NCI-H1417 treated with DMSO at 0.1 percent for 48 hours (cell line): ENCODE data around the gene OR10A2.
"Not testable (repeated sequence)": the region's sequence is repeated elsewhere in the genome, so short reads cannot be mapped to it uniquely, and the experiment has no call there.

Source experiments
- DNase-seq: peaks from one replicate; lab custom pipeline; 2025; lab: John Stamatoyannopoulos, UW

The OR10A2 gene

DNA sequence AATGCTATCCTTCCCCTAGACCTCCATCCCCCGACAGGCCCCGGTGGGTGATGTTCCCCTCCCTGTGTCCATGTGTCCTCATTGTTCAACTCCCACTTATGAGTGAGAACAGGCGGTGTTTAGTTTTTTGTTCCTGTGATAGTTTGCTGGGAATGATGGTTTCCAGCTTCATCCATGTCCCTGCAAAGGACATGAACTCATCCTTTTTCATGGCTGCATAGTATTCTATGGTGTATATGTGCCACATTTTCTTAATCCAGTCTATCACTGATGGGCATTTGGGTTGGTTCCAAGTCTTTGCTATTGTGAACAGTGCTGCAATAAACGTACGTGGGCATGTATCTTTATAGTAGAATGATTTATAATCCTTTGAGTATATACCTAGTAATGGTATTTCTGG is 24.9 kb downstream of the OR10A2 start:
- not testable (repeated sequence) for DNase-seq

- no peak for DNase-seq
Observed at GRCh38 chr11:6888830-6889229, 26.0 kb downstream of the OR10A2 start.

- DNase-seq: no peak
Observed at GRCh38 chr11:6889835-6890234, 27.0 kb downstream of the OR10A2 start.

DNA sequence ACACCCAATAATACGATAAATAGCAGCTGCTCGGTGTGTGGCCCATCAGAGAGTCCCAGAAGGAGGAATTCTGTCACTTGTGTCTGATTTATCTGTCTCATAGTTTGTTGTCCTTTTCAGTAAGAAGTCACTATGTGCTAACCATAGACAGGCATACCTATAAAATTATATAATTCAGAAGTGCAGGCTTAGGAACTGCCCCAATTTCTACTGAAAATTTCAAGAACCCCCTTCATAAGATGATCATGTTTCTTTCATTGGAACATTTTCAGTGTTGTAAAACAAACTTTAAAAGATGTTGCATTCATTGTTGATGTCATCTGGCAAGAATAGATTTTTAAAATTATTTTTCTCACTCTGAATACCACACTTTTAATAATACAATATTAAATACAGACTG is 29.5 kb downstream of the OR10A2 start, which contains the start of gene OR2D2:
Gene OR2D2, minus strand, starts transcription at position 101 of the 400 bp plus-strand sequence. Its CDS starts 0 bp downstream, at position 101.
- DNase-seq: no peak

- DNase-seq: no peak
Observed at GRCh38 chr11:6894097-6894496, 31.2 kb downstream of the OR10A2 start.

DNA sequence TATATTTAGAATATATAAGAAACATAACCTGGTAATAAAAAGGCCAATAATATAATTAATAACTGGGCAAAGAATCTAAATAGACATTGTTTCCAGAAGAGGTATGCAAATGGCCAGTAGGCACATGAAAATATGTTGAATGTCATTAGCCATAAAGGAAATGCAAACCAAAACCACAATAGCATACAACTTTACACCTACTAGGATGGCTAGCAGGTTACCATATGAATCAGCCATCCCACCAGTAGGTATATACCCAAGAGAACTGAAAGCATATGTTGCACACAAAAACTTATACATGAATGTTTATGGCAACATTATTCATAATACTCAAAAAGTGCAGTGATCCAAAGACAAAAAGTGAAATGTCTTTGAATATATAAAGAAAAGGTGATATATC is 32.2 kb downstream of the OR10A2 start:
- no peak for DNase-seq

DNA sequence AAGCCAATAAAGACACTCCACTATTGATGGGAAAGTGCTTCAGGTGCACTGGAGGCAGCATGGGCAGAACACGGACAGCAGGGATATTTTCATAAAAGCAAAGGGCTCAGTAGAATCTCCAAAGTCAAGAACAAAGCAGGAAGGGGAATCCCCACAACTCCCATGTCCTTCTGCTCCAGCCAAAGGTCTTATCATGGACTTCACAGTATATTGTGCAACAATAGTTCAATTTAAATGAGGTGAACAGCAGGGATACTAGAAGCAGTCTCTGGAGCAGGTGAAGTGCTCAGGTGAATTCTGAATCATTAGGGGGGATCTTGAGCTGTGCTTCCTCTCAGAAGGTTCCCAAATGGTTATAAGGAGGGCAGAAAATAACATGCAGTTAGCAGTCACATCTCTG is 36.1 kb downstream of the OR10A2 start:
- DNase-seq: no peak

- DNase-seq: no peak
Observed at GRCh38 chr11:6900327-6900999, 37.6 kb downstream of the OR10A2 start.

DNA sequence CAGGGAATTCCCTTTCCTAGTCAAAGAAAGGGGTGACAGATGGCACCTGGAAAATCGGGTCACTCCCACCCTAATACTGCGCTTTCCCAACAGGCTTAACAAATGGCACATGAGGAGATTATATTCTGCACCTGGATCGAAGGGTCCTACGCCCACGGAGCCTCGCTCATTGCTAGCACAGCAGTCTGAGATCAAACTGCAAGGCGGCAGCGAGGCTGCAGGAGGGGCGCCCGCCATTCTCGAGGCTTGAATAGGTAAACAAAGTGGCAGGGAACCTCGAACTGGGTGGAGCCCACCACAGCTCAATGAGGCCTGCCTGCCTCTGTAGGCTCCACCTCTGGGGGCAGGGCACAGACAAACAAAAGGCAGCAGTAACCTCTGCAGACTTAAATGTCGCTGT is 41.9 kb downstream of the OR10A2 start:
- not testable (repeated sequence) for DNase-seq

- no peak for DNase-seq
Observed at GRCh38 chr11:6911378-6911777, 48.5 kb downstream of the OR10A2 start.

DNA sequence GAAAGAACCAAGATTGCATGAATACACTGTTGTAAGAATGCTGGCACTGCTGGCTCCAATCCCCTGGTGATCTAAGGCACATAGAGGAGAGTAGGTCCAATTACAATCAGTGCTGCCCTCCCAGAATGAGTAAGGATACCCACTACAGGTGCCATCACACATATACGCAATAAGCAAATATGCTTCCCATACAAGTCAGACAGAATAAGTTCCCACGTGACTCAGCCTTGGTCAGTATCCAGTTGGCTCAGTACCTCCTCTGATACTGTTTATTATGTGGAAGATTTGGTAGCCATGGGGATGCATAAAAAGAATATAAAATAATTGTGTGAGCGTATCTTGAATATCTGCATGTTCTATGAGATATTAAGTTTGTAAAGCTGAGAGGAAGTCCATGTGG is 49.1 kb downstream of the OR10A2 start:
- no peak for DNase-seq

- DNase-seq: no peak
Observed at GRCh38 chr11:6919698-6920097, 56.8 kb downstream of the OR10A2 start.

- no peak for DNase-seq
Observed at GRCh38 chr11:6920702-6921101, 57.8 kb downstream of the OR10A2 start, which contains the start of gene OR2D3. Gene OR2D3, plus strand, starts transcription at chr11:6921002. Its CDS starts 0 bp downstream, at chr11:6921002.
